GM21825 (cell line): ENCODE data around the gene MAT2B.
A peak's percentile ranks its signal among the peaks of the same experiment; 100 is the strongest.

Source experiments
- ATAC-seq: cut with Tn5 transposase; IDR thresholded peaks from one replicate; pipeline ENCODE4 v1.9.1; 2021; ENCODE audit warnings: mild to moderate bottlenecking, moderate library complexity; ENCODE audit not compliant: unreplicated experiment

MAT2B gene

GRCh38 chr5:163548649-163549048 lies 43.2 kb downstream of the MAT2B start:
- ATAC-seq: no peak

DNA sequence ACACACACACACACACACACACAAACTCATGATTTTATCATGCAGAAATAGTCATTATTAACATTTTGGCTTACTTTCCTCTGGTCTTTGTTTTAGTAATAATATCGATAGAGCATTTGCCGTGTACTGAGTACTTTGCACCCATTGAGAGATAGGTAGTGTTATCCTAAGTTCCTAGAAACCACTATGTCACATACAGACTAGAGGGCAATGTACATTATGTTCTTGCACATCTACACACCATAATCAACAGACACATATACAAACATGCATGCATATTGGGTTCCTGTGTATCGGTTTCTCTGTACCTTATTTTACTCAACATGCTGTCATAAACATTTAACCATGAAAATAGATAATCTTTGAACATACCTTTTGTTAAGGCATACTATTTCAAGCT lies 45.7 kb downstream of the MAT2B start:
- no peak for ATAC-seq

DNA sequence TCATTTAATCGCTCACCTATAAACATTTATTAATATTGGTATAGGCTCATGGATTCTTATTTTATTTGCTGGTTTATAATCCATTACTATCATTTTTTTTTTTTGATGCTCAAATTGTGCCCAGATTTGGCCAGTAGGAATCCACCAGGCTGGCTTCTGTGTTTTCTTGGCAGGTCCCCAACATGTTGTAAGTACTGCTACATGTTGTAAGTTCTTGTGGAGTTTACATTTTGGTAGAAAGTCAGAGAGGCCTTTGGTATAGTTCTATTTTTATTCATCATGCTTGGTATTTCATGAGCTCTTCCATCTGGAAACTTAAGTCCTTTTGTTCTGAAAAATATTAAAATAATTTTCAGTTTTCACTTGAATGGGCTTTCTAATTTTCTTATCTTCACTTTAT lies 47.1 kb downstream of the MAT2B start:
- ATAC-seq: no peak

- no peak for ATAC-seq
Measured at GRCh38 chr5:163561339-163561738, 55.9 kb downstream of the MAT2B start.

DNA sequence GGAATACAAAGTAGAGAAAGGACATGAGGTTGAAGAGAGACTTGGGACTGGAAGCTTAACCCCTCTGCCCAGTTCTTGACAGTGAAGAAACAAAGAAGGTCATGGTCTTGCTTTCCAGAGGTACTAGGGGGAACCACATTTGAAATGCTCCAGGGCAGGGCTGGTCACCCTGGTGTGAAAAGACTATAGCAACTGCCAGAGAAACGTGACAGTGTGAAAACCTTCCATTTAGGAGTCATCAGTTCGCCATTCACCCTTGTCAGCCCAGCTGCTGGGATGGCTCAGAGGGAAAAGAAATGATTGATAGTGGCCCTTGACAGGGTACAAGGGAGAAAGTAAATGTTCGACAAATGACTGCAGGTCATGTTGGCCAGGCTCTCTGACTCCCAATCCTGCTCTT lies 56.7 kb downstream of the MAT2B start:
- no peak for ATAC-seq

GRCh38 chr5:163563112-163563511 lies 57.7 kb downstream of the MAT2B start:
- no peak for ATAC-seq

- no peak for ATAC-seq
Measured at GRCh38 chr5:163563880-163564279, 58.5 kb downstream of the MAT2B start.

DNA sequence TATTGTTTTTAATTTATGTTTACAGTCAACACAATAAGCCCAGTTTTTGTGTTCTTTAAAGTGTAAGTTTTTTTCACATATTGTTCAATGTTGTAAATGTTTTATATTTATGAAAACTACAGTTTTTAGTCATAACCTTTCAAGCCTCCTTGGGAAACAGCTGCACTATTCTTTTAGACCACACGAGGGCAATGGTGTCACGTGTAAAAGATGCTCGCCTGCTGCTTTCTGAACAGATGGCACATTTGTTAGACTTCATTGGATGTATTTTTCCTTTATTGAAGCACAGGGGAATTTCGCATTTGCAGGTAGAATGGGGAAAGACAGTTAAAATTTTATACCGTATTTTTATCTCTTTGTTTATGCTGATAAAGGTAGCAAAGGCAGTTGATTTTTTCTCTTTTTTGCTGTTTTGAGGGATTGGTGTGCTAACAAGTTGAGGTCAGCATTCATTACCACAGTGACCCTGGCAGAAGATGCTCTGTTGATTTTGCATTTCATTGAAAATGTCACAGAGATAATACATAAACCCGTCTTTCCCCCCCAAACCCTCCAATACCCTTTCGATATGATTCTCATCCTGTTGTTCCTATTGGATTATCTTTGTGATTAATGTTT lies 59.0 kb downstream of the MAT2B start:
- ATAC-seq: no peak

- no peak for ATAC-seq
Measured at GRCh38 chr5:163565492-163565891, 60.1 kb downstream of the MAT2B start.

DNA sequence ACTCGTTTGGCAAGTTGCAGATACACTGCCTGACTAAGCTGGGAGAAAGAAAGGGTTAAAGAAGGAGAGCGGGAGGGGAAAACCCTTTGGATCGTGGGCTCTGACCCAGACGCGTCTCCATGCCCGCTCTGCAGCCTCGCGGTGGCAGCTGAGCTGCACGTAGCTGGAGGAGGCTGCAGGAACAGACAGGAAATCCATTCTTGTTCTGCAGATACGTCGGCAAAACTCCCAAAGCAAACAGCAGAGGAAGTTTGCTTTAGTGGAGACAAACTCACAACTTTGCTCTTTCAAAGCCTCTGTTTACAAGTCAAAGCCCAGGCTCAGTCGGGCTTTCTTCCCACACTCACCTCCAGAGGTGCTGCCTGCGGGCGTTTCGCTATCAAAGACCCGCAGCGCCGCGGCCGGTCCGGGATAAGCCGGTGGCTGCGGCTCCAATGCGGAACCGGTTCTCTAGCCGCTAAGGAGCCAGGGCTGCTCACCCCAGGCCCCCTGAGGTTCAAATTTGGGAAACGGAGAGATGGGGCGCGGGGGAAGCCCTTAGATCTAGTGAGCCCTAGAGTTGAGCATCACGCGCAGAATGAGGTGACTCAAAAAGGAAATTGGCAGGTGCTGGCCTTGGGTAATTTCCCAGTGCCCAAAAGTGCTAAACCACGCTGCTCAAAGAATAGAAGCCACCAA lies 60.7 kb downstream of the MAT2B start:
- peak; percentile 72 for ATAC-seq

DNA sequence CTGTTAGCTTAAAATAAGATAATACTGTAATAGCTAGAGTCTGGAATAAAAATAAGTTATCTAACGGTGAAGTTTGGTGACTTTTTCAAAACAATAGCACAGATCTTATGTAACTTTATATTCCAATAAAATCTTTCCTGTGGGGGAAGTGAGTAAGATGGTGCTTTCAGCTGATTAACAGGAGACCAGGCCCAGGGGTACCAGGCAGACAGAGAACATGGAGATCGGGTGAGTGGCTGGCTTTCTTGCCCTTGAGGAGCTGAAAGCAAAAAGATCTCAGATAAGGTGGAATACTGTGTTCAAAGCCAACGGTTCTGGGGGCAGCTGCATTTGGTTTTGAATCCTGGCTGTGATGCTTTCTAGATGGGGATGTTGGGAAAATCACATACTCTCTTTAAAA lies 61.3 kb downstream of the MAT2B start:
- ATAC-seq: no peak

- no peak for ATAC-seq
Measured at GRCh38 chr5:163567811-163568210, 62.4 kb downstream of the MAT2B start.
